HEK293 (cell line): ENCODE data around the gene FAAP100.

Experiments used
- HOXA7 ChIP-seq: sonication (generic); formaldehyde crosslinking; IDR thresholded peaks from 2 replicates; pipeline ENCODE4 v1.8.1; 2022; ENCODE audit warnings: missing genetic modification reagents, borderline replicate concordance
- SCRT1 ChIP-seq: fragments of 450-650 bp; formaldehyde crosslinking; IDR thresholded peaks from 2 replicates; pipeline ENCODE4 v1.5.1; 2016; ENCODE audit warnings: missing biosample characterization, missing genetic modification characterization, borderline replicate concordance
- ZNF473 ChIP-seq: fragments of 450-650 bp; formaldehyde crosslinking; IDR thresholded peaks from 2 replicates; pipeline ENCODE4 v1.5.1; 2017; ENCODE audit warnings: missing biosample characterization, missing genetic modification characterization

DNA sequence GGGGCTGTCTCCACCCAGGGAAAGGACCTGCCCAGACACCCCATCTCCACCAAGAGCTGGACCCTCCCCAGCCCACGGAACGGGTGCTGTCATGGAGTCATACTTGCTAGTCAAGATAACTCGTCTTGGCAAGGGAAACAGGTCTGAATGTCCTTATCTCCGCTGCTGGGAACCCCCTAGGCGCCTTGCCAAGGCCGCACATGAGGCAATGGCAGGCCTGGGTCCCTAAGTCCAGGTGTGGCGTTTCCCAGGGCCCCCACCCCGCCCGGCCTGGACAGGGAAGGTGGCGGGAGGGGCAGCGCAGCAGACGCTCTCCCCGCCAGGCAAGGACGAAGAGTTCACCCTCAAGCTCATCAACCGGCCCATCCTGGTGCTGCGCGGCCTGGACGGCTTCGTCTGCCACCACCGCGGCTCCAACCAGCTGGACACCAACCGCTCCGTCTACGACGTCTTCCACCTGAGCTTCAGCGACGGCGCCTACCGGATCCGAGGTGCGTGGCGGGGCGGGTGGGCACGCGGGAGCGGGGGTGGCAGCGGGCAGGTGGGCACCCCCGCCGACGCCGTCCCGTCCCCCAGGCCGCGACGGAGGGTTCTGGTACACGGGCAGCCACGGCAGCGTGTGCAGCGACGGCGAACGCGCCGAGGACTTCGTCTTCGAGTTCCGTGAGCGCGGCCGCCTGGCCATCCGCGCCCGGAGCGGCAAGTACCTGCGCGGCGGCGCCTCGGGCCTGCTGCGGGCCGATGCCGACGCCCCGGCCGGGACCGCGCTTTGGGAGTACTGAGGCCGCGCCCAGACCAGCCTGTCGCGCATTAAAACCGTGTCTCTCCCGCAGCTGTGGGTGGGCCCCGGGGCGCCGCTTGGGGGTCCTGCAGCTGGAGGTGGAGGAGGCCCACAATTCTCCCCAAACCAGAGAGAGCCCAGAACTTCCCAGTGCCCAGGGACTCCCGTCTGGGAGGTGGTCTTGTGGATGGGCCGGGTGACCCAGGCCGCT is 15.6 kb downstream of the FAAP100 start:
- TF ChIP-seq ZNF473 (tag by site-specific recombination) (no peak), SCRT1 (no peak), HOXA7 (no peak)
